Mesenchymal stem cell (in vitro differentiated cells and primary cell): ENCODE data around the gene ARSG.
"Not testable (repeated sequence)": the region's sequence is repeated elsewhere in the genome, so short reads cannot be mapped to it uniquely, and the experiment has no call there.

Experiments
- DNase-seq: peaks from one replicate; pipeline ENCODE4 v3.0.0-alpha.2; 2013
- H2AFZ ChIP-seq: one replicate; pipeline ENCODE4 v1.6.1; 2013; ENCODE audit warnings: low read depth, mild to moderate bottlenecking, control low read depth, inconsistent platforms, low read length, moderate library complexity
- H2AK5ac ChIP-seq: 2 replicates; pipeline ENCODE4 v1.6.1; 2013; ENCODE audit warnings: low read length, moderate library complexity, mild to moderate bottlenecking, inconsistent platforms; ENCODE audit not compliant: severe bottlenecking
- H2BK120ac ChIP-seq: one replicate; pipeline ENCODE4 v1.6.1; 2013; ENCODE audit warnings: low read depth, mild to moderate bottlenecking, inconsistent platforms, low read length, moderate library complexity
- H2BK12ac ChIP-seq, 2 experiments: one replicate each; pipeline ENCODE4 v1.6.1; 2013; ENCODE audit warnings: inconsistent platforms in 2 of 2, low read length in 2 of 2, mild to moderate bottlenecking in 2 of 2, moderate library complexity in 2 of 2, control low read depth in 1 of 2
- H2BK15ac ChIP-seq: one replicate; pipeline ENCODE4 v1.6.1; 2013; ENCODE audit warnings: mild to moderate bottlenecking, low read depth, inconsistent platforms; ENCODE audit not compliant: poor library complexity, severe bottlenecking
- H2BK5ac ChIP-seq: 2 replicates; pipeline ENCODE4 v1.6.1; 2013; ENCODE audit warnings: low read depth, mild to moderate bottlenecking, low read length, control low read depth, inconsistent platforms; ENCODE audit not compliant: poor library complexity, severe bottlenecking
- H3K14ac ChIP-seq, 2 experiments: one replicate each; pipeline ENCODE4 v1.6.1; 2013; ENCODE audit warnings: inconsistent platforms in 2 of 2, low read length in 2 of 2, control low read depth in 1 of 2, mild to moderate bottlenecking in 1 of 2, moderate library complexity in 1 of 2
- H3K18ac ChIP-seq, 2 experiments: one replicate each; pipeline ENCODE4 v1.6.1; 2013; ENCODE audit warnings: inconsistent platforms in 2 of 2, low read length in 2 of 2, control low read depth in 1 of 2, low read depth in 1 of 2, mild to moderate bottlenecking in 1 of 2
- H3K23ac ChIP-seq, 2 experiments: one replicate each; pipeline ENCODE4 v1.6.1; 2013; ENCODE audit warnings: inconsistent platforms in 2 of 2, low read length in 2 of 2, mild to moderate bottlenecking in 2 of 2, moderate library complexity in 2 of 2, control low read depth in 1 of 2
- H3K27ac ChIP-seq: 2 replicates; pipeline ENCODE4 v1.5.1; 2013; ENCODE audit warnings: mild to moderate bottlenecking, moderate library complexity, low read length, control low read depth, inconsistent platforms; ENCODE audit not compliant: poor library complexity, severe bottlenecking
- H3K27me3 ChIP-seq, 2 experiments: 2 replicates each; pipeline versions ENCODE4 v1.6.1 to v1.7.0; 2013; ENCODE audit warnings: low read length in 2 of 2, mild to moderate bottlenecking in 2 of 2, moderate library complexity in 2 of 2, control low read depth in 1 of 2, inconsistent platforms in 1 of 2; ENCODE audit not compliant: control insufficient read depth in 1 of 2, insufficient read depth in 1 of 2
- H3K36me3 ChIP-seq, 2 experiments: 2 replicates each; pipeline versions ENCODE4 v1.6.1 to v1.7.0; 2013; ENCODE audit warnings: low read length in 2 of 2, control low read depth in 1 of 2, inconsistent platforms in 1 of 2, low read depth in 1 of 2, mild to moderate bottlenecking in 1 of 2; ENCODE audit not compliant: insufficient read depth in 2 of 2, control insufficient read depth in 1 of 2
- H3K4ac ChIP-seq, 2 experiments: one replicate each; pipeline ENCODE4 v1.6.1; 2013; ENCODE audit warnings: inconsistent platforms in 2 of 2, low read length in 2 of 2, mild to moderate bottlenecking in 2 of 2, moderate library complexity in 2 of 2, control low read depth in 1 of 2, low read depth in 1 of 2
- H3K4me1 ChIP-seq: 2 replicates; pipeline ENCODE4 v1.6.1; 2013; ENCODE audit warnings: low read depth, low read length, control low read depth; ENCODE audit not compliant: control insufficient read depth, insufficient read depth
- H3K4me2 ChIP-seq: 2 replicates; pipeline ENCODE4 v1.6.1; 2013; ENCODE audit warnings: low read length, mild to moderate bottlenecking, inconsistent platforms; ENCODE audit not compliant: poor library complexity, severe bottlenecking
- H3K4me3 ChIP-seq, 2 experiments: 2 replicates each; pipeline versions ENCODE4 v1.5.1 to v1.7.0; 2013; ENCODE audit warnings: low read length in 2 of 2, mild to moderate bottlenecking in 2 of 2, control low read depth in 1 of 2, low read depth in 1 of 2; ENCODE audit not compliant: insufficient read depth in 1 of 2
- H3K79me1 ChIP-seq: replicated peaks from 2 replicates; pipeline ENCODE4 v1.6.1; 2013; ENCODE audit warnings: mild to moderate bottlenecking, control low read depth, low read length, inconsistent platforms; ENCODE audit not compliant: poor library complexity, severe bottlenecking
- H3K9ac ChIP-seq: 2 replicates; pipeline ENCODE4 v1.7.0; 2013; ENCODE audit warnings: mild to moderate bottlenecking, low read length, moderate library complexity
- H3K9me3 ChIP-seq: 2 replicates; pipeline ENCODE4 v1.7.0; 2013; ENCODE audit warnings: mild to moderate bottlenecking, low read length; ENCODE audit not compliant: control insufficient read depth
- H4K8ac ChIP-seq: one replicate; pipeline ENCODE4 v1.6.1; 2013; ENCODE audit warnings: inconsistent platforms, mild to moderate bottlenecking, low read length, moderate library complexity
- H4K91ac ChIP-seq: one replicate; pipeline ENCODE4 v1.6.1; 2013; ENCODE audit warnings: mild to moderate bottlenecking, low read length, inconsistent platforms
- WGBS: methylation state at CpG from one replicate; pipeline ENCODE4 v1.1.7; 2013; ENCODE audit warnings: mixed read lengths; 5-methylcytosine and 5-hydroxymethylcytosine counted together

ARSG gene

DNA sequence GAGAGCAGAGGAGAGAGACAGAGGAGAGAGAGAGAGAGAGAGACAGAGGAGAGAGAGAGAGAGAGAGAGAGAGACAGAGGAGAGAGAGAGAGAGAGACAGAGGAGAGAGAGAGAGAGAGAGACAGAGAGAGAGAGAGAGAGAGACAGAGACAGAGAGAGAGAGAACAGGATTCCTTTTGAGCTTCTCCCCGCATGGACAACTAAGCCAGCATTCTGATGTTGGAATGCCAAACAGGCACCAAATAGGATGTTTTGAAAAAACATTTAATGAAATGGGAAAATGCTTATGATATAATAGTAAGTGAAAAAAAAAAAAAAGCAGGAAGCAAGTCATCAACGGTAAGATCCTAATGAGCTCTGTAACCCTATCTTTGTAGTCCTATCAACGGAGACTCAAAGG is 60.7 kb downstream of the ARSG start:
- H3K4ac ChIP-seq: no peak overlapping the region
- no peak overlapping the region for H4K91ac ChIP-seq
- no peak overlapping the region for H3K23ac ChIP-seq
- H2BK5ac ChIP-seq: no peak overlapping the region
- H2BK15ac ChIP-seq: no peak overlapping the region
- H3K4me2 ChIP-seq: no peak overlapping the region
- H4K8ac ChIP-seq: no peak overlapping the region
- no peak overlapping the region for H2AFZ ChIP-seq
- H2BK12ac ChIP-seq: no peak overlapping the region
- H3K27ac ChIP-seq: no peak overlapping the region
- H3K9me3 ChIP-seq: no peaks in the 10 kb centered on the region
- 93% methylated on average over 3 of the region's 3 CpGs for WGBS
- H3K36me3 ChIP-seq: no peaks in the 10 kb centered on the region
- no peaks in the 10 kb centered on the region for H3K27me3 ChIP-seq
- no peak overlapping the region for H2AK5ac ChIP-seq
- no peaks in the 10 kb centered on the region for H3K79me1 ChIP-seq
- H3K4me3 ChIP-seq: no peak overlapping the region
- no peak overlapping the region for H3K9ac ChIP-seq
- H3K18ac ChIP-seq: no peak overlapping the region
- no peak for DNase-seq
- H2BK120ac ChIP-seq: no peak overlapping the region
- no peak overlapping the region for H3K14ac ChIP-seq
- H3K4me1 ChIP-seq: peaks cover 5% of the 10 kb centered on the region

- WGBS: 98% methylated on average over 8 of the region's 9 CpGs
- not testable (repeated sequence) for H3K9me3 ChIP-seq, H3K36me3 ChIP-seq
Observed at GRCh38 chr17:68352671-68353070, 61.4 kb downstream of the ARSG start.

DNA sequence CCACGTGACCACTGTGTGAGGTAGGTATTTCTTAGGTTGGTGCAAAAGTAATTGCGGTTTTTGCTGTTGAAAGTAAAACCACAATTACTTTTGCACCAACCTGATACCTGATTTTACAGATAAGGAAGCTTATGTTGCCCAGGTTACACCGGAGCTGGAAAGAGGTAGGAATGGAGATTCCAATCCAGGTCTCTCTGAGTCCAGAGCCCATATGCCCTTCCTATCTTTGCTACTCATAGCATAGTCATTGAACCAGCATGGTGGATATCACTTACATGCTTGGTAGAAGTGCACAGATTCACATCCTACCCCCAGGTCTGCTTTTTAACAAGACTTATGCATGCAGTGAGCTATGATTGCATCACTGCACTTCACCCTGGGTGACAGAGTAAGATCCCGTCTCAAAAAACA is 61.8 kb downstream of the ARSG start:
- WGBS: 97% methylated on average over 2 of the region's 4 CpGs
- DNase-seq: no peak

More at GRCh38 chr17:68352671-68353070, 61.4 kb downstream of the ARSG start:
- not testable (repeated sequence) for H3K27ac ChIP-seq, H3K27me3 ChIP-seq, H2AK5ac ChIP-seq, H4K8ac ChIP-seq, H3K18ac ChIP-seq, H3K9ac ChIP-seq, H3K14ac ChIP-seq, H2BK12ac ChIP-seq, H4K91ac ChIP-seq, H3K4ac ChIP-seq, H2BK120ac ChIP-seq, H2BK15ac ChIP-seq, H3K23ac ChIP-seq, H2BK5ac ChIP-seq, H3K4me2 ChIP-seq, H3K79me1 ChIP-seq, DNase-seq, H3K4me1 ChIP-seq, H3K4me3 ChIP-seq, H2AFZ ChIP-seq

GRCh38 chr17:68354311-68354710 is 63.0 kb downstream of the ARSG start:
- H3K18ac ChIP-seq, H4K8ac ChIP-seq, H2BK120ac ChIP-seq, H4K91ac ChIP-seq, H2AFZ ChIP-seq, H3K4me1 ChIP-seq, H3K9me3 ChIP-seq, H3K4ac ChIP-seq, H2AK5ac ChIP-seq, H2BK5ac ChIP-seq, H3K4me3 ChIP-seq, H3K27me3 ChIP-seq, H3K23ac ChIP-seq, H3K36me3 ChIP-seq, H3K79me1 ChIP-seq, H2BK15ac ChIP-seq, H3K14ac ChIP-seq, H2BK12ac ChIP-seq, H3K4me2 ChIP-seq: not testable (repeated sequence)
- Histone ChIP-seq H3K27ac (peak overlapping the region; percentile 65), H3K9ac (peak overlapping the region; percentile 43)
- peak; percentile 59 for DNase-seq
- WGBS: 66% methylated on average over 2 of the region's 2 CpGs

More for the DNA sequence above, 61.8 kb downstream of the ARSG start:
- Histone ChIP-seq H3K14ac (no peak overlapping the region), H3K27me3 (no peaks in the 10 kb centered on the region), H3K9ac (no peak overlapping the region), H3K9me3 (no peaks in the 10 kb centered on the region), H2BK5ac (no peak overlapping the region), H4K8ac (no peak overlapping the region), H4K91ac (no peak overlapping the region), H2AFZ (no peak overlapping the region), H2AK5ac (no peak overlapping the region), H3K4me1 (peaks cover 5% of the 10 kb centered on the region), H2BK12ac (no peak overlapping the region), H3K4me3 (no peak overlapping the region), H3K36me3 (no peaks in the 10 kb centered on the region), H2BK120ac (no peak overlapping the region), H3K4ac (no peak overlapping the region), H3K23ac (no peak overlapping the region), H3K4me2 (no peak overlapping the region), H2BK15ac (no peak overlapping the region), H3K79me1 (no peaks in the 10 kb centered on the region), H3K27ac (no peak overlapping the region), H3K18ac (no peak overlapping the region)
